Measurements from ENCODE around the gene MORN3.

- TF ChIP-seq POLR2A (IDR thresholded peaks at IDR 0.05) (no peak), CTCF (IDR thresholded peaks at IDR 0.05) (no peak)
Measured at GRCh38 chr12:121649322-121649721, 20.1 kb downstream of the MORN3 start.
